Endothelial cell of umbilical vein (primary cell): Measurements from ENCODE around the gene EARS2. TPM values are rescaled to one million over a fixed set of nuclear protein-coding genes. Genes with fewer than 3 reads are reported as not detected.

ENCODE experiments used
- BruUV-seq: library from RNA; stranded (reverse); fragments of 400-500 nt; replicated peaks from 2 replicates; lab custom pipeline; 2021; lab: Mats Ljungman, UMichigan
- CTCF ChIA-PET: fragments of 300-600, 350-600 bp; sonication (Branson Sonifier 250); formaldehyde crosslinking; loops from one replicate; lab custom pipeline; 2021; ENCODE audit warnings: antibody characterized with exemption, inconsistent platforms; lab: Charles Lee
- POLR2A ChIA-PET: fragments of 300-600, 350-600 bp; sonication (Branson Sonifier 250); formaldehyde crosslinking; loops from one replicate; lab custom pipeline; 2021; ENCODE audit warnings: antibody characterized with exemption, inconsistent platforms; lab: Charles Lee
- DNase-seq: peaks from one replicate; pipeline ENCODE4 v3.0.0-alpha.2; 2011; ENCODE audit warnings: low read depth, low spot score
- FAIRE-seq: peaks from 2 replicates; lab custom pipeline; 2011; peaks lifted over from hg19 to GRCh38; lab: Jason Lieb, UNC
- H2AFZ ChIP-seq: 2 replicates; pipeline ENCODE4 v1.6.0; 2012; ENCODE audit warnings: low read depth, low read length, control low read depth, inconsistent platforms
- H3K27ac ChIP-seq: 2 replicates; pipeline ENCODE4 v1.5.1; 2011; ENCODE audit warnings: low read depth, mild to moderate bottlenecking, control low read depth, low read length, moderate library complexity; ENCODE audit not compliant: insufficient read depth
- H3K27me3 ChIP-seq, 2 experiments: 2 replicates each; pipeline versions ENCODE4 v1.6.0 to v1.6.1; 2011; ENCODE audit warnings: low read length in 2 of 2, mixed read lengths in 1 of 2; ENCODE audit not compliant: control insufficient read depth in 2 of 2, insufficient read depth in 2 of 2
- H3K36me3 ChIP-seq, 2 experiments: 2 replicates in 1 of 2; 3 replicates in 1 of 2; pipeline ENCODE4 v1.5.1; 2011; ENCODE audit warnings: low read length in 2 of 2, mild to moderate bottlenecking in 1 of 2, moderate library complexity in 1 of 2; ENCODE audit not compliant: control insufficient read depth in 2 of 2, insufficient read depth in 2 of 2; ENCODE audit errors: extremely low read depth in 1 of 2
- H3K4me1 ChIP-seq: 3 replicates; pipeline ENCODE4 v1.5.1; 2011; ENCODE audit warnings: mild to moderate bottlenecking, low read length; ENCODE audit not compliant: control insufficient read depth, insufficient read depth; ENCODE audit errors: extremely low read depth
- H3K4me2 ChIP-seq: 2 replicates; pipeline ENCODE4 v1.6.1; 2011; ENCODE audit warnings: low read length, control low read depth, mixed read lengths; ENCODE audit not compliant: insufficient read depth
- H3K4me3 ChIP-seq, 3 experiments: fragments of 200-600 bp in 1 of 3; sonication (generic), shearing (Covaris generic) in 1 of 3; replicated peaks in 1 of 3; 2 replicates each; pipeline ENCODE4 v1.5.1; 2011 to 2016; ENCODE audit warnings: control low read depth in 3 of 3, low read length in 3 of 3, mild to moderate bottlenecking in 2 of 3, inconsistent platforms in 1 of 3, low read depth in 1 of 3, moderate library complexity in 1 of 3; ENCODE audit not compliant: insufficient read depth in 1 of 3
- H3K79me2 ChIP-seq: 2 replicates; pipeline ENCODE4 v1.6.0; 2012; ENCODE audit warnings: low read length, inconsistent platforms; ENCODE audit not compliant: control insufficient read depth, insufficient read depth
- H3K9ac ChIP-seq: replicated peaks from 2 replicates; pipeline ENCODE3; 2011; ENCODE audit warnings: low read length, control low read depth; ENCODE audit not compliant: insufficient read depth; ENCODE audit errors: extremely low read depth
- H3K9me1 ChIP-seq: replicated peaks from 3 replicates; pipeline ENCODE4 v1.6.0; 2011; ENCODE audit warnings: mild to moderate bottlenecking, low read length; ENCODE audit not compliant: control insufficient read depth, insufficient read depth; ENCODE audit errors: extremely low read depth
- H3K9me3 ChIP-seq: replicated peaks from 2 replicates; pipeline ENCODE4 v1.5.1; 2012; ENCODE audit warnings: low read length, inconsistent platforms; ENCODE audit not compliant: control insufficient read depth, insufficient read depth
- H4K20me1 ChIP-seq: replicated peaks from 2 replicates; pipeline ENCODE3; 2011; ENCODE audit warnings: mild to moderate bottlenecking, low read length; ENCODE audit not compliant: control insufficient read depth, insufficient read depth; ENCODE audit errors: extremely low read depth
- CTCF ChIP-seq, 2 donors: IDR thresholded peaks; 1 replicate in 1 of 2; 2 replicates in 1 of 2; pipeline ENCODE4 v1.5.1; 2011; ENCODE audit warnings: low read length in 2 of 2, mild to moderate bottlenecking in 2 of 2, moderate library complexity in 2 of 2, control low read depth in 1 of 2, inconsistent platforms in 1 of 2, low read depth in 1 of 2; ENCODE audit not compliant: insufficient read depth in 1 of 2; ENCODE audit errors: extremely low read depth in 1 of 2
- EZH2 ChIP-seq: IDR thresholded peaks from 2 replicates; pipeline ENCODE4 v1.6.1; 2012; ENCODE audit warnings: borderline replicate concordance, low read depth, mild to moderate bottlenecking, moderate library complexity, low read length, inconsistent platforms; ENCODE audit not compliant: severe bottlenecking
- FOS ChIP-seq: IDR thresholded peaks from 2 replicates; pipeline ENCODE4 v1.6.1; 2011; ENCODE audit warnings: mild to moderate bottlenecking, low read length, moderate library complexity, borderline replicate concordance; ENCODE audit not compliant: insufficient read depth
- GATA2 ChIP-seq: IDR thresholded peaks from 2 replicates; pipeline ENCODE4 v1.7.0; 2011; ENCODE audit warnings: low read depth, mild to moderate bottlenecking, moderate library complexity, mixed read lengths, low read length; ENCODE audit not compliant: insufficient read length, insufficient read depth
- JUN ChIP-seq: IDR thresholded peaks from 2 replicates; pipeline ENCODE4 v1.6.1; 2011; ENCODE audit warnings: borderline replicate concordance, low read depth; ENCODE audit not compliant: insufficient read length, insufficient read depth
- MYC ChIP-seq: IDR thresholded peaks from one replicate; pipeline ENCODE4 v1.6.1; 2011; ENCODE audit warnings: mild to moderate bottlenecking, low read depth, low read length
- POLR2A ChIP-seq: IDR thresholded peaks from 2 replicates; pipeline ENCODE4 v1.6.1; 2012; ENCODE audit warnings: low read depth, mild to moderate bottlenecking, control low read depth, low read length
- POLR2AphosphoS5 ChIP-seq: IDR thresholded peaks from 2 replicates; pipeline ENCODE4 v1.6.1; 2012; ENCODE audit warnings: low read depth, mild to moderate bottlenecking, control low read depth, low read length, moderate library complexity; ENCODE audit not compliant: insufficient read depth
- dilution Hi-C: fragments of 300-500 bp; cut with MboI; formaldehyde crosslinking; loops from one replicate; pipeline ENCODE4 v1.15.0; 2019; ENCODE audit warnings: low sequenced_read_pairs; ENCODE audit not compliant: extremely low pct_ligation_motif_present
- intact Hi-C: fragments of 100-400 bp; cut with micrococcal nuclease; formaldehyde crosslinking; loops from one replicate; pipeline ENCODE4 v1.10.0; 2022
- polyA plus RNA-seq, 4 experiments: library from polyadenylated mRNA; depleted of rRNA in 3 of 4; stranded (reverse) in 3 of 4; unstranded in 1 of 4; fragments of >200 nt; gene quantifications; 2 replicates each; pipeline versions ENCODE4 v1.2.1 to v1.2.3, GENCODE V29; 2011 to 2012; ENCODE audit warnings: missing spikeins in 1 of 4
- total RNA-seq: library from RNA; stranded (reverse); gene quantifications from 2 replicates; pipeline ENCODE4 v1.2.3, GENCODE V29; 2021
- TF ChIP-seq, protein P1 (sequence below): IDR thresholded peaks from 2 replicates; pipeline ENCODE4 v1.6.1; 2011; ENCODE audit not compliant: insufficient read depth, insufficient read length

Gene EARS2
- total and polyA plus RNA-seq, 2 donors (not counting 3 experiments of a cell fraction or from before 2014, with no cell fraction given), result 14.7 to 21.6 TPM

- Histone ChIP-seq H3K36me3 (peaks cover 9 to 42% of the 10 kb centered on the region in 2 experiments), H3K9me3 (no peaks in the 10 kb centered on the region), H3K4me3 (no peak overlapping the region), H3K79me2 (no peaks in the 10 kb centered on the region), H4K20me1 (no peaks in the 10 kb centered on the region), H3K27me3 (no peaks in the 10 kb centered on the region), H3K9me1 (no peaks in the 10 kb centered on the region), H3K27ac (no peak overlapping the region), H2AFZ (no peak overlapping the region), H3K4me2 (no peak overlapping the region), H3K9ac (no peak overlapping the region), H3K4me1 (no peaks in the 10 kb centered on the region)
- CTCF ChIA-PET, result interaction anchor here (0.6 to 2.1 kb wide), 2 partner anchors 12 to 293 kb away, joined by 3 to 5 read pairs; no protein-coding TSS in a partner anchor
- DNase-seq, result no peak
- dilution Hi-C loops (no loop called here), intact Hi-C loops (no loop called here)
- no peak for FAIRE-seq
- POLR2A ChIA-PET, result no interaction called here
- TF ChIP-seq EZH2, result no peak
- TF ChIP-seq, protein P1, sequence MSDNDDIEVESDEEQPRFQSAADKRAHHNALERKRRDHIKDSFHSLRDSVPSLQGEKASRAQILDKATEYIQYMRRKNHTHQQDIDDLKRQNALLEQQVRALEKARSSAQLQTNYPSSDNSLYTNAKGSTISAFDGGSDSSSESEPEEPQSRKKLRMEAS, result no peak
- no peak for TF ChIP-seq GATA2
- no peak for TF ChIP-seq JUN
- BruUV-seq, result no TSS peak
Observed at GRCh38 chr16:23480257-23480656, 76.9 kb downstream of the EARS2 start.

DNA sequence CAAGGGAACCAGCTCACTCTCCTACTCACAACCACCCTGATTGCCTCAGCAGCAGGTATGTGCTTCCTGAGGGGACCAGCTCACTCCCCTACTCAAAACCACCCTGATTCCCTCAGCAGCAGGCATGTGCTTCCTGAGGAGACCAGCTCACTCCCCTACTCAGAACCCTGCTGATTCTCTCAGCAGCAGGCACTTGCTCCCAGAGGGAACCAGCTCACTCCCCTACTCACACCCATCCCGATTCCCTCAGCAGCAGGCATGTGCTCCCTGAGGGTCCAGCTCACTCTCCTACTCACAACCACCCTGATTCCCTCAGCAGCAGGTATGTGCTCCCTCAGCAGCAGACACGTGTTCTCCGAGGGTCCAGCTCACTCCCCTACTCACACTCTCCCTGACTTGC, 78.0 kb downstream of the EARS2 start:
- Histone ChIP-seq H3K9me1 (no peaks in the 10 kb centered on the region), H3K4me1 (no peaks in the 10 kb centered on the region), H3K9me3 (no peaks in the 10 kb centered on the region), H3K27ac (no peak overlapping the region), H3K4me2 (no peak overlapping the region), H4K20me1 (no peaks in the 10 kb centered on the region), H3K36me3 (peaks cover 13 to 45% of the 10 kb centered on the region in 2 experiments), H3K27me3 (no peaks in the 10 kb centered on the region), H3K79me2 (no peaks in the 10 kb centered on the region), H3K4me3 (no peak overlapping the region), H2AFZ (no peak overlapping the region), H3K9ac (no peak overlapping the region)
- no peak for DNase-seq
- no TSS peak for BruUV-seq
- intact Hi-C loops (no loop called here), dilution Hi-C loops (no loop called here)
- FAIRE-seq, result no peak
- CTCF ChIA-PET, result interaction anchor here (1.1 to 2.1 kb wide), 2 partner anchors 13 to 21 kb away, joined by 3 to 5 read pairs; no protein-coding TSS in a partner anchor
- POLR2A ChIA-PET, result no interaction called here
- TF ChIP-seq MYC (no peak), CTCF (IDR thresholded peaks at IDR 0.05; ENCODE audit: extremely low read depth in 1 of 2, insufficient read depth in 1 of 2, low read depth in 1 of 2, low read length in 2 of 2) (no peak), JUN (no peak), FOS (no peak), POLR2AphosphoS5 (no peak), EZH2 (no peak), GATA2 (no peak), POLR2A (no peak)
- TF ChIP-seq, protein P1, result no peak
